Uterus (tissue), 2 donors: Measurements from ENCODE around the gene BHLHE41.

Experiments
- POLR2A ChIP-seq, 2 donors: fragments of 450-650 bp; IDR thresholded peaks; one replicate each; pipeline ENCODE4 v1.6.1; 2016; ENCODE audit warnings: antibody characterized with exemption in 2 of 2, mild to moderate bottlenecking in 1 of 2, moderate library complexity in 1 of 2
- TF ChIP-seq, protein P1 (sequence below), 4 experiments: fragments of 200-600 bp in 2 of 4; fragments of 450-650 bp in 2 of 4; sonication (generic) in 2 of 4; IDR thresholded peaks; one replicate each; pipeline ENCODE4 v1.5.1; 2016 to 2019; ENCODE audit warnings: antibody characterized with exemption in 4 of 4, mild to moderate bottlenecking in 2 of 4, moderate library complexity in 1 of 4

DNA sequence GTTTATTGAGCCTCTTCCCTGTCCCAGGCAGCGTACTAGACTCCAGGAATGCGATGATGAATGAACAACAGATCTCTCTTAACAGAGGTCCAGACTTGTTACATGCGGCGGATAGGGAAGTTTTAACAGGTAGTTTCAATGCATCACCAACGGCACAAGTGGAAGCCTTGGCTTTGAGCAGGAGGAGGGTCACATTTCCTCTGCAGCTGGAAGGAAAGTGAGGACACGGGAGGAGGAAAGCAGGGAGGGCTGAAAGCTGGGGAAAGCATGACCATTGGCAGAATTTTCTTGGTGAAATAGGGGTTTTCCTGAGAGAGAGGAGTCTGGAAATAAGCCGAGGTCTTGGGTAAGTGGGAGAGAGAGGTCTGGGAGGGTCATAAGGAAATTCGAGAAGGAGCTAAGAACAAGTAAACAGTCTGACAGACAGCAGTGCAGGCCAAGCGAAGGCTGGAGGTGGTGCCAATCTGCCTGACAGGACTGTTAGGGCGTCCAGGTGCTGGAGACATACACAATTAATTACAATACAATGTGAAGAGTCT is 15.4 kb downstream of the BHLHE41 start:
- no peak for TF ChIP-seq POLR2A (IDR thresholded peaks at IDR 0.05)
- TF ChIP-seq, protein P1, sequence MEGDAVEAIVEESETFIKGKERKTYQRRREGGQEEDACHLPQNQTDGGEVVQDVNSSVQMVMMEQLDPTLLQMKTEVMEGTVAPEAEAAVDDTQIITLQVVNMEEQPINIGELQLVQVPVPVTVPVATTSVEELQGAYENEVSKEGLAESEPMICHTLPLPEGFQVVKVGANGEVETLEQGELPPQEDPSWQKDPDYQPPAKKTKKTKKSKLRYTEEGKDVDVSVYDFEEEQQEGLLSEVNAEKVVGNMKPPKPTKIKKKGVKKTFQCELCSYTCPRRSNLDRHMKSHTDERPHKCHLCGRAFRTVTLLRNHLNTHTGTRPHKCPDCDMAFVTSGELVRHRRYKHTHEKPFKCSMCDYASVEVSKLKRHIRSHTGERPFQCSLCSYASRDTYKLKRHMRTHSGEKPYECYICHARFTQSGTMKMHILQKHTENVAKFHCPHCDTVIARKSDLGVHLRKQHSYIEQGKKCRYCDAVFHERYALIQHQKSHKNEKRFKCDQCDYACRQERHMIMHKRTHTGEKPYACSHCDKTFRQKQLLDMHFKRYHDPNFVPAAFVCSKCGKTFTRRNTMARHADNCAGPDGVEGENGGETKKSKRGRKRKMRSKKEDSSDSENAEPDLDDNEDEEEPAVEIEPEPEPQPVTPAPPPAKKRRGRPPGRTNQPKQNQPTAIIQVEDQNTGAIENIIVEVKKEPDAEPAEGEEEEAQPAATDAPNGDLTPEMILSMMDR (IDR thresholded peaks at IDR 0.05): no peak
